AG09309 (cell line): ENCODE results near the gene GREB1.

Experiments used
- DNase-seq: peaks from one replicate; pipeline ENCODE4 v3.0.0-alpha.2; 2010; ENCODE audit warnings: low read depth
- H3K4me3 ChIP-seq: 2 replicates; pipeline ENCODE4 v1.5.1; 2011; ENCODE audit warnings: mild to moderate bottlenecking, low read depth, low read length, moderate library complexity; ENCODE audit not compliant: control insufficient read depth
- CTCF ChIP-seq: IDR thresholded peaks from 2 replicates; pipeline ENCODE4 v1.5.1; 2011; ENCODE audit warnings: mild to moderate bottlenecking, low read depth, low read length, inconsistent platforms; ENCODE audit not compliant: insufficient read depth, control insufficient read depth; ENCODE audit errors: missing control alignments

The GREB1 gene

GRCh38 chr2:11551569-11552259 lies 17.9 kb downstream of the GREB1 start:
- no peak for DNase-seq
- TF ChIP-seq CTCF: no peak
- no peak overlapping the region for H3K4me3 ChIP-seq

DNA sequence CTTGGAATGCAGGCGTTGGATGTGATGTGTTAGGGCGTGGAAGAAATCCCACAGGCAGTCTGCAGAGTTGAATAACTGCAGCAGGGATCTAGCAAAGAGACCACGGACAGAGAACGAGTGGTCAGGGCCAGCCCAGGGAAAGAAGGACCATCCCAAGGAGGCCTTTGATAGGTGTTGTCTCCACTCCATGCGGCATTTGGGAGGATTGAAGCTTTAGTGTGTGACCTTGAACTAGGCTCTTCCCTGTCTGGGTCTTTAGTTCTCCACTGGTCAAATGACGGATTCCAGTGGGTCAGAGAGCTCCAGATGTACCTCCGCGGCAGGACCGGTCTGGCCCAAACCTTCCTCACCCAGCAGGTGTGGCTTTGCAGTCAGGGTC lies 18.4 kb downstream of the GREB1 start:
- no peak overlapping the region for H3K4me3 ChIP-seq
- no peak for DNase-seq
- no peak for TF ChIP-seq CTCF

- no peak for DNase-seq
- H3K4me3 ChIP-seq: no peak overlapping the region
- TF ChIP-seq CTCF: no peak
Observed at GRCh38 chr2:11553661-11554398, 20.0 kb downstream of the GREB1 start.

DNA sequence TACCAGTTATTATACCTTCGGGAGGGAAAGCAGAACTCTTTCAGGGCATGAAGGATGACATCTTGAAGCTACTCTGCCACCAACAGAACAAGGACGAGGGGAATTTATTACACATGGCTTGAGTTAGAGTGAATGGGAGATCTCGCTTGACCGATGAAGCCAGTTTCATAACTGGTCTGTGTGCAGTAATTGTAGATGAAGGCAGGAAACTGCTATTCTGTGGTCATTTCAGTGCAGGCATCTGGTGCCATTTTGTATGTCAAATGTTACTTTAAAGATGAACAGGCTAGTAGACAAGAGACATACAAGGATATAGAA lies 20.5 kb downstream of the GREB1 start:
- no peak for TF ChIP-seq CTCF
- DNase-seq: no peak
- no peak overlapping the region for H3K4me3 ChIP-seq

DNA sequence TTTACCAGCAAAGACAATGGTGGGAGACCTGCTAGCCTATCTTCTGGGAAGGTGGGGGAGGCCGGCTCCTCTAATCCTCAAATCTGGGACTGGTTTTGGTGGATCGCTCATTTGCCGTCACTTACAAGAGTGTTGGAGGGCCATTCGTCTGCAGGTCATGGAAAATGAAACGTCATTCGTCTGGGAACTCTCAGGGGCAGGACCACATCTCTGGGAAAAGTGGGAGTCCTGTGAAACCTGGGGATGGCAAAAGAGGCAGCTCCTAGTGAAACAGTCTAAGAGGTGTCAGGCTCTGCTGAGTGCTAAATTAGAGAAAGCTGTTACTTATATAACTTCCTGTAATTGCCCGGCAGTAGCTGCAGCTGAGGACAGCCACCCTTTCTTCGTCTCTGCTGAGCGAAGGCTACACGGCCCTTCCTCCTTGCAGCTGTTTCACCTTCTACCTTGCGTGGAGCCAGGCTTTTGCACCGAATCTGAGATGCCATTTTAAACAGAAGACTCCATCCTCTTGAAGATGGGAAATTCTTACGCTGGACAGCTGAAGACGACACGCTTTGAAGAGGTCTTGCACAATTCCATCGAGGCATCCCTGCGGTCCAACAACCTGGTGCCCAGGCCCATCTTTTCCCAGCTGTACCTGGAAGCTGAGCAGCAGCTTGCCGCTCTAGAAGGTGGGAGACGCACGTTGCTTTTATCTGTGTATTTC lies 22.4 kb downstream of the GREB1 start:
- no peak overlapping the region for H3K4me3 ChIP-seq
- no peak for TF ChIP-seq CTCF
- no peak for DNase-seq

GRCh38 chr2:11558214-11558886 lies 24.5 kb downstream of the GREB1 start:
- DNase-seq: no peak
- TF ChIP-seq CTCF: no peak
- H3K4me3 ChIP-seq: no peak overlapping the region
